Pancreas (tissue), 10 donors: ENCODE measurements around the gene ANKRD31. TPM values are rescaled to one million over a fixed set of nuclear protein-coding genes. Genes with fewer than 3 reads are reported as not detected.
"Not testable (repeated sequence)": the region's sequence is repeated elsewhere in the genome, so short reads cannot be mapped to it uniquely, and the experiment has no call there.

ENCODE experiments used
- ATAC-seq, 4 donors: fragments of 200-7000 bp; cut with Tn5 transposase; one replicate each; pipeline versions ENCODE4 v1.8.0 to v1.9.1; 2020; ENCODE audit warnings: mild to moderate bottlenecking in 4 of 4, moderate library complexity in 4 of 4
- DNase-seq, 6 donors: peaks; one replicate each; pipeline ENCODE4 v3.0.0-alpha.2; 2020
- FAIRE-seq: peaks from 2 replicates; lab custom pipeline; 2012; peaks lifted over from hg19 to GRCh38; lab: Jason Lieb, UNC
- H3K27ac ChIP-seq, 4 donors: fragments of 200-600 bp; sonication (generic); 1 replicate in 3 of 4; 2 replicates in 1 of 4; pipeline versions ENCODE4 v1.5.0 to v1.8.0; 2020
- H3K27me3 ChIP-seq, 4 donors: fragments of 200-600 bp; one replicate each; pipeline ENCODE4 v1.8.0; 2021
- H3K36me3 ChIP-seq, 3 donors: fragments of 200-600 bp; sonication (generic) in 1 of 3; one replicate each; pipeline versions ENCODE4 v1.5.0 to v1.8.0; 2020 to 2021
- H3K4me1 ChIP-seq, 3 donors: fragments of 200-600 bp; one replicate each; pipeline ENCODE4 v1.8.0; 2021
- H3K4me3 ChIP-seq, 4 donors: fragments of 200-600 bp; sonication (generic) in 2 of 4; one replicate each; pipeline versions ENCODE4 v1.5.0 to v1.8.0; 2020 to 2021
- H3K9me3 ChIP-seq, 4 donors: fragments of 200-600 bp; one replicate each; pipeline ENCODE4 v1.8.0; 2021
- CTCF ChIP-seq, 4 donors: fragments of 200-600 bp; sonication (generic) in 3 of 4; IDR thresholded peaks; one replicate each; pipeline versions ENCODE4 v1.5.0 to v1.8.0; 2021; ENCODE audit warnings: antibody characterized with exemption in 4 of 4
- WGBS, 2 donors: extraction: QIAGEN DNeasy Blood & Tissue Kit; methylation state at CpG; one replicate each; pipeline ENCODE4 v1.1.7; 2013; 5-methylcytosine and 5-hydroxymethylcytosine counted together
- intact Hi-C, 3 donors: fragments of 100-400 bp; cut with DNase I; formaldehyde crosslinking; loops; one replicate each; pipeline versions ENCODE4 v1.11.1 to v1.14.2; 2022
- polyA plus RNA-seq, 2 donors: library from polyadenylated mRNA; stranded (reverse); fragments of 200-250 nt; gene quantifications; one replicate each; pipeline ENCODE4 v1.2.3, GENCODE V29; 2013
- total RNA-seq, 6 donors: library from RNA; stranded (reverse); fragmentation: NEBNext Ultra II Directional in 4 of 6; extraction: Animal tissue kit (Norgen Biotek cat#: 25700) in 4 of 6; gene quantifications; one replicate each; pipeline versions ENCODE4 v1.2.1 to v1.2.4, GENCODE V29; 2021 to 2023
- donor health status: healthy with polysubstance abuse.
- donor health status: DM: no; HTN: no; CAD: no; lungs with moderate emphysema.
- donor health status: DM: no; HTN: no; CAD: no.
- donor health status: control.
- donor health status: control.
- donor health status: Bipolar disorder and iron deficiency.
- donor health status: DM: yes; HTN: yes; CAD: no.
- donor health status: DM: no; HTN: no; CAD: no.
- donor health status: DM: no; HTN: no; CAD: no.
- donor health status: DM: yes; HTN: yes; CAD: no.

The ANKRD31 gene
- total and polyA plus RNA-seq, 8 donors = 0.08 to 0.28 (median 0.18) TPM

- no peak for DNase-seq
- ATAC-seq = no peak
- no peak overlapping the region for H3K27ac ChIP-seq
- WGBS, 2 donors = 92 to 96% methylated on average over 4 of the region's 4 CpGs
- FAIRE-seq = no peak
- H3K4me3 ChIP-seq = no peak overlapping the region
- H3K9me3 ChIP-seq = no peaks in the 10 kb centered on the region
- no peak for TF ChIP-seq CTCF (IDR thresholded peaks at IDR 0.05)
- H3K36me3 ChIP-seq = no peaks in the 10 kb centered on the region
- peaks cover 0 to 5% (median 0%) of the 10 kb centered on the region in 3 donors for H3K4me1 ChIP-seq
- intact Hi-C loops = no loop called here
- no peaks in the 10 kb centered on the region for H3K27me3 ChIP-seq
Observed at GRCh38 chr5:75235711-75236110, 967 bp downstream of the ANKRD31 start.

- intact Hi-C loops = no loop called here
- no peak for ATAC-seq
- H3K4me3 ChIP-seq = no peak overlapping the region
- H3K27me3 ChIP-seq = no peaks in the 10 kb centered on the region
- no peak overlapping the region for H3K27ac ChIP-seq
- no peaks in the 10 kb centered on the region for H3K9me3 ChIP-seq
- H3K4me1 ChIP-seq = peaks cover 0 to 5% (median 0%) of the 10 kb centered on the region in 3 donors
- no peak for DNase-seq
- no peaks in the 10 kb centered on the region for H3K36me3 ChIP-seq
- FAIRE-seq = no peak
- no peak for TF ChIP-seq CTCF (IDR thresholded peaks at IDR 0.05)
Observed at GRCh38 chr5:75234251-75234650, 2.4 kb downstream of the ANKRD31 start.

GRCh38 chr5:75226916-75227315 is 9.8 kb downstream of the ANKRD31 start:
- intact Hi-C loops = no loop called here
- no peak for TF ChIP-seq CTCF (IDR thresholded peaks at IDR 0.05)
- ATAC-seq = no peak
- no peaks in the 10 kb centered on the region for H3K9me3 ChIP-seq
- no peaks in the 10 kb centered on the region for H3K36me3 ChIP-seq
- WGBS, 2 donors = 72 to 81% methylated on average over 2 of the region's 2 CpGs
- no peaks in the 10 kb centered on the region for H3K27me3 ChIP-seq
- H3K4me3 ChIP-seq = no peak overlapping the region
- FAIRE-seq = no peak
- DNase-seq = no peak
- no peak overlapping the region for H3K27ac ChIP-seq
- no peaks in the 10 kb centered on the region for H3K4me1 ChIP-seq

GRCh38 chr5:75225506-75225905 is 11.2 kb downstream of the ANKRD31 start:
- no peak for TF ChIP-seq CTCF (IDR thresholded peaks at IDR 0.05)
- Histone ChIP-seq H3K36me3 (no peaks in the 10 kb centered on the region), H3K4me3 (no peak overlapping the region), H3K27me3 (no peaks in the 10 kb centered on the region), H3K9me3 (no peaks in the 10 kb centered on the region), H3K4me1 (no peaks in the 10 kb centered on the region), H3K27ac (no peak overlapping the region)
- ATAC-seq = no peak
- no peak for FAIRE-seq
- intact Hi-C loops = no loop called here
- DNase-seq = no peak

- ATAC-seq, DNase-seq, H3K27me3 ChIP-seq, FAIRE-seq, H3K4me1 ChIP-seq, H3K9me3 ChIP-seq, H3K4me3 ChIP-seq, H3K36me3 ChIP-seq, intact Hi-C loops, H3K27ac ChIP-seq: not testable (repeated sequence)
- 72 to 76% methylated on average over 2 of the region's 2 CpGs for WGBS, 2 donors
Observed at GRCh38 chr5:75220787-75221186, 15.9 kb downstream of the ANKRD31 start.

- H3K27ac ChIP-seq = no peak overlapping the region
- FAIRE-seq (no peak), DNase-seq (no peak), ATAC-seq (no peak)
- no peak for TF ChIP-seq CTCF (IDR thresholded peaks at IDR 0.05)
- intact Hi-C loops = no loop called here
- H3K36me3 ChIP-seq = no peaks in the 10 kb centered on the region
- H3K9me3 ChIP-seq = no peaks in the 10 kb centered on the region
- no peak overlapping the region for H3K4me3 ChIP-seq
- WGBS, 2 donors = 80 to 83% methylated on average over 4 of the region's 4 CpGs
- no peaks in the 10 kb centered on the region for H3K4me1 ChIP-seq
- no peaks in the 10 kb centered on the region for H3K27me3 ChIP-seq
Observed at GRCh38 chr5:75214928-75215327, 21.8 kb downstream of the ANKRD31 start.
